ENCODE results near the gene HTR3B.
A peak's percentile ranks its signal among the peaks of the same experiment; 100 is the strongest.
"Not testable (repeated sequence)": the region's sequence is repeated elsewhere in the genome, so short reads cannot be mapped to it uniquely, and the experiment has no call there.

Gene HTR3B

DNA sequence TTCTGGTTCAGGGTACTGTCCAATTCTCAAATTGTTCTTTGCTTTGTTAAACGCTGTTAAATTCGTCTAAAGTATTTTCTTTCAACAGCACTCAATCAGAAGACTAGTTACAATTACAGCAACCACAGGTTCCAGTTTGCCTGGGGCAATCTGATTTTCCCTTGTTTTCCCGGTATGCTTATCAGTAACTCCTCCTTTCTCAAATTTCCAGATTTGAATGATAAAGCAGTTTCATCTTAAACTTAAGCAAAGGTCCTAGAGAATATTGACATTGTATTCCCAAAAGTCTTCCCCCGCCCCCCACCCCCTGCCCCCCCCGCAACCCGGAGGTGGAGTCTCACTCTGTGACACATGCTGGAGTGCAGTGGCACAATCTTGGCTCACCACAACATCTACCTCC is 18.7 kb upstream of the HTR3B start:
- DNase-seq = no peak

DNA sequence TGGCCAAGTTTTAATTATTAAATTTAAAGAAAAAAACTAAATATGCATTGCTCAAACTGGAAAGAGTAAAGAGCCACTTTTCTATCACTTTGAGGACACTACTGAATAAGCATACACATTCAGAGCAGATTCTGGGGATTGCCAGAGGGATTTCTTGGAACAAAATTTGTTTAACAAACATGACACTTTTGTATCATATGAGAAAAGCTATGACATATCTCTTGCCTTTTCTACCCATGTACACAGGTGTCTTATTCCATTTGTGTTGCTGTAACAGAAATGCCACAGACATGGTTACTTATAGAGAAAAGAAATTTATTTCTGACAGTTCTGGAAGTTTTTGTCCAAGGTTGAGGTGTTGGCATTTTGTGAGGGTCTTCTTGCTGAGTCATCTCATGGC is 15.7 kb upstream of the HTR3B start:
- DNase-seq = no peak

DNA sequence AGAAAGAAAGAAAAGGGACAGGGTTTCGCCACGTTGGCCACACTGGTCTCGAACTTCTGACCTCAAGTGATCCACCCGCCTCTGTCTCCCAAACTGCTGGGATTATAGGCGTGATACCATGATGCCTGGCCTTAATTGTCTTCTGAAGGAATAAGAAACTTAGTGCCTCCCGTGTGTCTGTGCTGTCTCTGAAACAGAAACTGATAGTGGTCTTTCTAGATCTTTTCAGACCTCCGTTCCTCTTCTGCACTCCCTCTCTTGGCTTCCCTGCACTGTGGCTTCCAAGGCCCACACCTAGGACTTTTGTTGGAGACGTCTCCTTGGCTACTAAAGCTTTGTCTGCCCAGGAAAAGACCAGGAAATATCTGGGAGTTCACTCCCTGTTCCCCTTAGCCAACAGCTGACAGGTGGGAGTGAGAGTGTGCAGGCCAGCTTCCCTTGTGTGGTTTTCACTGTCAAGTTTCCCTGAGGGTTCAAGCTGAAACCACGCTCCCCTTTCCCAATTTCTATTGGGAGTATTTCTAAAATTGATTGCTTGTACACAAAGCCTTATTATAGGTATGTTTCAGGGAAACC is 10.1 kb upstream of the HTR3B start:
- DNase-seq = no peak

DNA sequence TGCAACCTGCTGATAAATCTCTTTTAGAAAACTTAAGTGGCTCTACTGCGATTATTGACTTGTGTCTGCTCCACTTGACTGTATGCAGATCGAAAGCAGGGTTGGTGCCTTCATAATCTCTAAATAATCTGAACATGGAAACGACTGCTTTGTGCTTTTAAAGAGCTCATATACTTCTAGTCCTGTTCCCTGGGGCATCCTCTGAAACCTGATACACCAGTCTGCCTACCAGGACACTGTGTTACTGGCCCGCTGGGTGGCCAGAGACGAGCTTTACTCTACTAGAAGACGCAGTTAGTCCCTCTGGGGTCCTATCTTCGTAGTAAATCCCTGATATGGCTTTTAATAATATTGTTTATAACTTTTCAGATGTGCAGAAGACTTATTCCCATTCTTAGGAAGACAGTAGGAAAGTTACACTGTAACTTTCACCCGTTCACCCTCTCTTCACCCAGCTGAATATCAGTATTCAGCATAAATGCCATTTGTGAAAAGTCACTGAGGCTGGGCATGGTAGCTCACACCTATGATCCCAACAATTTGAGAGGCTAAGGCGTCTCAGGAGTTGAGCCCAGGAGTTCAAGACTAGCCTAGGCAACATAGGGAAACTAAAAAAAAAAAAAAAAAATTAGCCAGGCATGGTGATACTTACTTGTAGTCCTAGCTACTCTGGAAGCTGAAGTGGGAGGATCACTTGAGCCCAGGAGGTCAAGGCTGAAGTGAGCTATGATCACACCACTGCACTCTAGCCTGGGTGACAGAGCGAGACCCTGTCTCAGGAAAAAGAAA is 9.0 kb upstream of the HTR3B start:
- no peak for DNase-seq

DNA sequence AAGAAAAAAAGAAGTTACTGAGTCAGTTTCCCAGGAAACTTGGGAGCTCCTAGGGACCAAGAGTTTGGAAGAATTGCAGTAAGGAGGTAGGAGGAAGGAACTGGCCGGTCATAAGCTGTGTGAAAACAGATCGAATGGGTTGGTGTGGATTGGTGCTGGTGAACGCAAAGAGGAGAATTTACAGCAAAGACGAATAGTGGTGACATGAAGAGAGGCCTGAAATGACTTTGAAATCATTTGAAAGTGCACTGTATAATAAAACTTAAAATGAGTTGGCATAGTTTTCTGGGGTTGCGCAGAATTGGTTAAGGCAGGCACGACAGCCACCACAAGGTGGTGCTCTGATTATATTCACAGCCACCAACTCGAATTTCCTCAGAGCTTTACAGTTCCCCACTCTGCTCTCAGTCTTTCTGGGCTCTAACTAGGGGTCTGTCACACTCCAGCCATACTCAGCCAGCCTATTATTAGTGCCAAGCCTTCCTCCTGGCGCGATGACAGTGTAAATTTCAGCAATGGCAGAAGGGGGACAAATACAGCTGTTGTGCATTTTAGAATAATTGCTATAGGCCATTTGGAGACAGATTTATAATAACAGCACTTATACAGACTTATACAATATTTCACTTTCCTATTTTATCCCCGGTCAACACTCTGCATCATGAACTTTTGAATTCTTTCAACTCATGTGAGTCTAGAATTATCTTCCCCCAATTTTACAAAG is 8.3 kb upstream of the HTR3B start:
- peak; percentile 35 for DNase-seq

DNA sequence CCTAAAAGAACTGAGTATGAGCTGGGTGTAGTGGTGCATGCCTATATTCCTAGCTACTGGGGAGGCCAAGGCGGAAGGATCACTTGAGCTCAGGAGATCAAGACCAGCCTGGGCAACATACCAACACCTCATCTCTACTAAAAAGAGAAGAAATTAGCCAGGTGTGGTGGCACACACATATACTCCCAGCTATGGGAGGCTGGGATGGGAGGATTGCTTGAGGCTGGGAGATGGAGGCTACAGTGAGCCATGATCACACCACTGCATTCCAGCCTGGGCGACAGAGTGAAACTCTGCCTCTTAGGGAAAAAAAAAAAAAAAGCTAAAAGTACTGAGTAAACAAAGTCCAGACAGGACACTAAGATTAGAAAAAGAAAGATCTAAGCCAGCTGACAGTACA is 3.5 kb upstream of the HTR3B start:
- no peak for DNase-seq

DNA sequence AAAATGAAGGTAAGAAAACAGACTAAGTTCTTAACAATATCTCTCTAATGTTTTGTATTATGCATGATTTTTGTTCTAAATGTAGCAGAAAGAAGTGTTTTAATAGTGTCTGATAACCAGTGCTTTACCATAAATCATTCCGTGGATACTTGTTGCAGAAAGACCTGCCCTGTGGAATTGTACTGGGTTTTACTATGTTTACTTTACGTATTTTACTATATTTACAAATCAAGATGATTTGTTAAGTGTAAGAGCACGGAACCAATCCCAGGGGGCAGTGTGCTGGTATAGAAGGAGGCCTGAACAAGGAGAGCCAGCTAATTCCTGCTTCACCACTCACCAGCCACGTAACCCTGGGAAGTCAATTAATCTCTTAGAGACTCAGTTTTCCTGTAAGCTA is 1.4 kb downstream of the HTR3B start:
- DNase-seq = no peak

DNA sequence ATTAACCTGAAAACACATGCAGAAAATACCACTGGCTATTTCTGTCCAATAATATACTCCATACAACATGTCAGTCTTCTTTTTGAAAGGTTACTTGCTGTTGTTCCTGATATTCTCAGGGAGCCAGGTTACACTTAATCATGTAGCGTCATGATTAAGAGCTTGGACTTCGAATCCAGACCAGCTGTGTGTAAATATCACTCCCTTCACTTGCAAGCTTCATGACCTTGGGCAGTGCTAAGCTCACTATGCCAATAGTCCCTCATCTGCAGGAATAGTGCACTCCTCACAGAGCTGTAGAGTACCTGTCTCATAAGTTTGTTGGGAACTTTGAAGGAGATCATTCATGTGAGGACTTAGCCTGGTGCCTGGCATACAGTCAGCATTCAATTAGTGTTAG is 1.9 kb downstream of the HTR3B start:
- DNase-seq = no peak

DNA sequence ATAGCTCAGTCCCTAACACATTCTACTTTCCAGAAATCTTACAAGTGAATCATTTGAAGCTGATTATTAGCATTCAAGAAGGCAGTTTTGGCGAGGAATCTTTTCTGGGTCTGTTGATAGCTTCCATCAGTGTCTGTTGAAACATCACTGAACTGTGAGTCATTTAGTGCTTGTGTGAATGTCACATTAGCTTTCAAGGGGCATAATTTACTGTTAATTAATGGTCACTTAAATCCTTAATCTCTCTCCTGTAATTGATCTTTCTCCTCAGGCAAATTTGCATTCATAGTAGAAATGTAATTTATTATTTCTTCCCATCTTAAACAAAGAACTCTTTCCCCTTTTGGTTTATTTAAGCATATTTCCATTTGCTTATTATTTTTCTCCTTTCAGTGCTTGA is 2.6 kb downstream of the HTR3B start:
- DNase-seq = no peak

DNA sequence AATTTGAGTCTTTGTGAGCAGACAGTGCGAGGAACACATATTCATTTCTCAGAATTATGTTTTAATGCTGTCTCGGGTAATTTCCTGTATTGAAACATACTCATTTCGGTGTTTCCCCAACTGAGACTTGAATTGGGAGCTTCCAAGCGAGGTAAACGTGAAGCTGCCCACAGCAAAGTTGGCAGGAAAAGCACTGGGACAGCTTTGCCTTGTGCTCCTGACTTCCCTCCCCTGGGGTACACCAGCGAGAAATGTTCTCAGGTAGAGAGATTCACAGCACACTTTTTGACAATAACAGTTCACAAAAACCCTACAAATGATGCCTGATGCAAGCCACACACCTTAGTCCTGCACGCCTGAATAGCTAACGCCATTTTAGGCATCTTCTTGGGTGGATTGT is 3.1 kb downstream of the HTR3B start:
- no peak for DNase-seq

DNA sequence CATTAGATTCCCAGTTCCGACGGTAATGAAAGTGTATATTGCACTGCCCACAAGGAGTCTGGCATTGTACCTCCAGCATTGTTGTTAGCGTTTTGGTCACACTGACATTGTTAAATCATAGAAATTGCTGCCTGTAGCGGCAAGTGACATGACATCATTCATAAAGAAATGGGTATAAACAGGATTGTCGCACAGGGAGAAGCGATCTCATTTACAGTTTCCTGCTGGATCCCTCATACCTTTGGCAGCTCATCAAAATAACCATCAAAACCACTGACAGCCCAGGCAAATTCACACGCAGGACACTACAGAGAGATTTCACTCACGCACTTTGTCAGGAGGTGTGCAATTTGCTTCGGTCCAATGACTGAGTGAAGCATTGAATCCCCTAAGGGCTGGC is 3.5 kb downstream of the HTR3B start:
- no peak for DNase-seq

DNA sequence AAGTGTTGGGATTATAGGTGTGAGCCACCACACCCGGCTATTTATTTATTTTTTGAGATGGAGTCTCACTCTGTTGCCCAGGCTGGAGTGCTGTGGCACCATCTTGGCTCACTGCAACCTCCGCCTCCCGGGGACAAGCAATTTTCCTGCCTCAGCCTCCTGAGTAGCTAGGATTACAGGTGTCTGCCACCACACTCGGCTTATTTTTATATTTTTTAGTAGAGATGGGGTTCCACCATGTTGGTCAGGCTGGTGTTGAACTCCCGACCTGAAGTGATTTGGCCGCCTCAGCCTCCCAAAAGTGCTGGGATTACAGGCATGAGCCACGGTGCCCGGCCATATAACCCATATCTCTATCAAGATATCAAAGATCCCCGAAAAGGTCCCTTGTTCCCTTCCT is 6.9 kb downstream of the HTR3B start:
- DNase-seq = not testable (repeated sequence)

DNA sequence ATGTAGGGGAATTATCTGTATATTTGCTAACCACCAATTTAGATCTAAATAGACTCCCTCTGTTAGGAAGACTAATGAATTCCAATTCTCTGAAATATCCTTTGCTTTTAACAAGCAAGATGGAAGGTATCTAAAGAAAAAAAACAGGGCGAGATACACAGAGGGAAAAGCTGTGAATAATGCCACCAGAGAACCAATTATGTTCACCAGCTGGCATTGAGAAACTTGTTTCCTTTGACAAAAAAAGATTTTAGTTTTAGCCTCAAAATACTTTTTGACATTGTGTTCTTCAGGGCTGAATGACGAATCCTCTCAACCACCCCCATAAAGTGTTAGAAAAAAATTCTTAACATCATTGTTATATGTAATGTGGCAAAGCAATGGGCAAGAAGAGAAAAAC is 19.0 kb downstream of the HTR3B start:
- DNase-seq = no peak

DNA sequence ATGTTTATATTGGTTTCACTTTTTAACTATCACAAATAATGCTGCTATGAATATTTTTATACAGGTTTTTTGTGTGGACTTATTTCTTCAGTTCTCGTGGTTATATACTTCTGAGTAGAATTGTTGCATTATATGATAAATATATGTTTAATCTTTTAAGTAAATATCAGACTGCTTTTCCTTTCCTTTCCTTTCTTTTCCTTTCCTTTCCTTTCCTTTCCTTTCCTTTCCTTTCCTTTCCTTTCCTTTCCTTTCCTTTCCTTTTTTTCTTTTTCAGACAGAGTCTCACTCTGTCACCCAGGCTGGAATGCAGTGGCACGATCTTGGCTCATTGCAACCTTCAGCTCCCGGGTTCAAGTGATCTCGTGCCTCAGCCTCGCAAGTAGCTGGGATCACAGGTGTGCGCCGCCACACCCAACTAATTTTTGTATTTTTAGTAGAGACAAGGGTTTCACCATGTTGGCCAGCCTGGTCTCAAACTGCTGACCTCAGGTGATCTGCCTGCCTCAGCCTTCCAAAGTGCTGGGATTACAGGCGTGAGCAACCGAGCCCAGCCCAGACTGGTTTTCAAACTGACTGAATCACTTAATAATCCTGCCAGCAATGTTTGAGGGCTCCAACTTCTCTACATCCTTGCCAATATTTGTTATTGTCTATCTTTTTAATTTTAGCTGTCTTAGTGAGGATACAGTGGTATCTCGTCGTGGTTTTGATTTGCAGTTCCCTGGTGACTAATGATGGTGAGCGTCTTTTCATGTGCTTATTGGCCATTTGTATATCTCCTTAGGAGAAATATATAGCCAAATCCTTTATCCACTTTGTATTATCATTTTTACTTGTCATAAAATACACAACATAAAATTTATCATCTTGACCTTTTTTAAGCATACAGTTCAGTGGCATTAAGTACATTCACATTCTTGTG is 21.9 kb downstream of the HTR3B start:
- DNase-seq = no peak

DNA sequence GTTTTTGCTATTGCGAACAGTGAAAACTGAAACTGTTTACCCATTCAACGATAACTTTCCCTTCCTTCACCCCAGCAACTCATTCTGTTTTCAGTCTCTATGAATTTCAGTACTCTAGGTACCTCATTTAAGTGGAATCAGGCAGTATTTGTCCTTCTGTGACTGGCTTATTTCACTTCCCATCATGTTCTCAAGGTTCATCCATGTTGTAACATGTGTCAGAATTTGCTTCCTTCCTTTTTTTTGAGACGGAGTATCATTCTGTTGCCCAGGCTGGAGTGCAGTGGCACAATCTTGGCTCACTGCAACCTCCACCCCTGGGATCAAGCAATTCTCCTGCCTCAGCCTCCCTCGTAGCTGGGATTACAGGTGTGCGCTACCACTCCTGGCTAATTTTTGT is 23.7 kb downstream of the HTR3B start:
- DNase-seq = no peak

DNA sequence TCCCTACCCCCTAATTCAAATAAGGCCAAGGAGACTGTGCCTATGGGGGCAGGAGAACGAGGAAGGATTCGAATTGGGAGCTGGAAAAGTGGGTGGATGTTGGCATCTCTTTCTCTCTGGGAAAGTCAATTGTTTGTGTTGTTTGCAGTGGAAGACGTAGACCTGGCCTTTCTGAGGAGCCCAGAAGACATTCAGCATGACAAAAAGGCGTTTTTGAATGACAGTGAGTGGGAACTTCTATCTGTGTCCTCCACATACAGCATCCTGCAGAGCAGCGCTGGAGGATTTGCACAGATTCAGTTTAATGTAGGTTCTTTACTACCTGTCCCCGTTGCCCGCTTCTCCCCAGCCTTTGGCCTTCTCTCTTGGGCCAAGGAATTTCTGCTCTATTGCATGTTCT is 28.2 kb downstream of the HTR3B start:
- DNase-seq = no peak

DNA sequence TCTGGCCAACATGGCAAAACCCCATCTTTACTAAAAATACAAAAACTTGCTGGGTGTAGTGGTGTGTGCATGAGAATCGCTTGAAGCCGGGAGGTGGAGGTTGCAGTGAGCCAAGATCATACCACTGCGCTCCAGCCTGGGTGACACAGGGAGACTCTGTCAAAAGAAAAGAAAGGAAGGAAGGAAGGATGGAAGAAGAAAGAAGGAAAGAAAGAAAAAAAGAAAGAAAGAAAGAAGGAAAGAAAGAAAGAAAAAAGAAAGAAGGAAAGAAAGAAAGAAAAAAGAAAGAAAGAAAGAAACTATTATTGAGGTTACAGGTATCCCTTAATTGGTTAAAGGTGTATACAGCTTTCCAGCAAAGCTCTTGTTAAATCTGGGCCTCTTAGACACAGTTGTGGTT is 29.6 kb downstream of the HTR3B start:
- DNase-seq = not testable (repeated sequence)

DNA sequence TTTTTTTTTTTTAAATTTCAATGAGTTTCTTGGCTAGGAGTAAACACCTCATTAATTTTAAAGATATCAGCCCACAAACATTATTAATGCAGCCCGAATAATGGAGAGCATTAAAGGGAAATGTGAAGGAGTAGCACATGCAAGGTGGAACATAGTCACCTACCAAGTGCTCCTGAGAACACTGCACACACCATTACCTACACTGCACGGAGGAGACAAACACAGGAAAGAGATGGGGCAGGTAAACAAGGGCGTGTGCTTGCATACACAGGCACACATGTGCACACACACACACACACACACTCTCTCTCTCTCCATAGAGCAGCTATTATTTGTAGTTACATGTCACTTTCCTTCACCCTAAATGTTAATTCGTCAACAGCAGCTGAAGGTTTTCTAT is 30.2 kb downstream of the HTR3B start:
- no peak for DNase-seq

DNA sequence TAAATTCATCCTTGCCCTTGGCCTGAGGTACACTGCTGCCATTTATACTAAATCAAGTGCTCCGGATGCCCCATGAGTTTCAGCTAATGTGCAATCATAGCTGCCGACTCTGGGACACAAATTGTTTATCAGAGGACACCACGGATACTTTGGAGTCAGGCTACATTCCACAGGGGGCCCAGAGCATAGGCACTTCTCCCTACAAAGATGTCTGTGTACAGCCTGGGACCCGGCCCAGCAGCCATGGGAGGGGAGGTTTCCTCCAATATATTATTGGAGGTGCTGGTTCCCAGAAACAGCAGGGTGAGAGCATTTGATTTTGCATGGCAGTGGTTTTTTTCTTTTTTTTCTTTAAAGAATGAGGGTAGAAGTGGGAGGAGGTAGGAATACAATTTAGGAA is 31.3 kb downstream of the HTR3B start:
- DNase-seq = no peak

DNA sequence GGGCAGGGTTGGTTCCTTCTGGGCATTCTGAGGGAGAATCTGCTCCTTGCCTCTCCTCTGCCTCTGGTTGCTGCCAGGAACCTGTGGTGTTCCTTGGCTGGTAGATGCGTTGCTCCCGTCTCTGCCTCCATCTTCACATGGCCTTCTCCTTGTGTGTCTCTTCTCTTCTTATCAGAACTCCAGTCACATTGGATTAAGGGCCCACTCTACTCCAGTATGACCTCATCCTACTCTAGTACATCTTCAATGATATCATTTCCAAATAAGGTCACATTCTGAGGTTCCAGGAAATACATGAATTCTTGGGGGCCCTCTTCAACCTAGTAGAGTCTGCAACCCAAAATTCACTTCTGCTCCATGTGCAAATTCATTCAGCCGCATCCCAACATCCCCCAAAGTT is 33.3 kb downstream of the HTR3B start:
- DNase-seq = no peak

DNA sequence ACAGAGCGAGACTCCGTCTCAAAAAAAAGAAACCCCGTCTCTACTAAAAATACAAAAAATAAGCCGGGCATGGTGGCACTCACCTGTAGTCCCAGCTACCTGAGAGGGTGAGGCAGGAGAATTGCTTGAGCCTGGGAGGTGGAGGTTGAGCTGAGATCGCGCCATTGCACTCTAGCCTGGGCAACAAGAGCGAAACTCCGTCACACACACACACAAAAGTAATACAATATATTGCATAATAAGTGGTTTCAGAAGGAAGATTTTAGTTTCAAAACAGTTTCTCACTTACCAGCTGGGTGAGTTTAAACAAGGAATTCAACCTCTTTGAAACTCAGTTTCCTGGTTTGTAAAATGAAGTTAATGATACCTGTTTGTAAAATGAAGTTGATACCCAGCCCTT is 37.7 kb downstream of the HTR3B start:
- DNase-seq = no peak

DNA sequence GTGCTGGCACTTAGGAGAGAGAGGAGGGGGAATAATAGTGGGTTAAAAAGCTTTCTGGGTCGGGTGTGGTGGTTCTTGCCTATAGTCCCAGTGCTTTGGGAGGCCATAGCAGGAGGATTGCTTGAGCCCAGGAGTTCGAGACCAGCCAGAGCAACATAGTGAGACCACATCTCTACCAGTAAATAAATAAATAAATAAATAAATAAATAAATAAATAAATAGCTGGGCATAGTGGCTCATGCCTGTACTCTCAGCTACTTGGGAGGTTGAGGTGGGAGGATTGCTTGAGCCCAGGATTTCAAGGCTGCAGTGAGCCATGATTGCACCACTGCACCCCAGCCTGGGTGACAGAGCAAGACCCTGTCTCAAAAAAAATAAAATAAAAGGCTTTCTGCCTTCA is 41.6 kb downstream of the HTR3B start:
- not testable (repeated sequence) for DNase-seq

DNA sequence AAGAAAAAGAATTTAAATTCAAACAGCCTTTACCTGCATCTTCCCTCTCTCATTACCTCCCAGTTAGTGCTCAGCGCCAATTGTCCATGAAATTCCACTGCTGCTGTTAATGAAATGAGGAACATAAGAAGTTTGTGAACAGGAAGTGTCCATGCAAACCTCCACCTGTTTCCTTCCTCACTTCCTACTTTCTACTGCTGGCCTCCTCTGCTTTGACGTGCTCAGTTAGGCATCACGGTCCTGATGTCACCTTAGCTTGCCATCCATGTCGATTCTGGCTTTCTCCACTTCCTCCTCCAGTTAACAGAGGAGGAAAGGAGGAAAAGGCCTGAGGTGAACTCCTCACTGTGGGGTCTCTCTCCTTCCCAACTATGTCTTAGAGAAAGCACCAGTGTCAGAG is 43.4 kb downstream of the HTR3B start:
- no peak for DNase-seq

Data from hematopoietic multipotent progenitor cell treated with erythropoietin and hydrocortisone succinate and interleukin-3 and kit ligand, for 8 days (in vitro differentiated cells).